ENCODE results near the gene TPST2.

GRCh38 chr22:26553056-26553752 is 36.7 kb downstream of the TPST2 start:
- TF ChIP-seq CTCF (IDR thresholded peaks at IDR 0.05; ENCODE audit: poor library complexity) (no peak), EZH2phosphoT487 (IDR thresholded peaks at IDR 0.05; ENCODE audit: low read depth, severe bottlenecking, unreplicated experiment) (no peak), EZH2 (IDR thresholded peaks at IDR 0.05; ENCODE audit: borderline replicate concordance) (no peak)

Data from hepatocyte (in vitro differentiated cells).